Iris pigment epithelial cell (primary cell): Measurements from ENCODE around the gene RAP1GAP2.

Source experiments
- DNase-seq: peaks from one replicate; pipeline ENCODE4 v3.0.0-alpha.2; 2011; ENCODE audit warnings: low read depth

RAP1GAP2 gene

DNA sequence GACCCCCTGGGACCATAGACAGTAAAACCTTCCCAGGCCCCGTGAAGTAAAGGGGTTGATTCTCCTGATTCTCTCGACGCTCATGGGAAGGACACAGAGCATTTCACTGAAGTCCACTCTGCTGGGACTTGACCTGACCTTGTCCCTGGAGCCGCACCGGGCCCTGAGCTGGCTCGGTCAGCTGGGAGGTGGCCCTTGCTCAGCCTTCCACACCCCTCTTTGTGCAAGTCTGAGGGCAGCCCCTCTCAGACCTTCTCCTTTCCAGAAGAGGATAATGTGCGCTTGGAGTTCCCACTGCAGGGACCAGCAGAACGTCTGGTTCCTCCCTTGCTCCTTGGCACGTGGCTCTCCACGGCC lies 115.5 kb downstream of the RAP1GAP2 start:
- no peak for DNase-seq

DNA sequence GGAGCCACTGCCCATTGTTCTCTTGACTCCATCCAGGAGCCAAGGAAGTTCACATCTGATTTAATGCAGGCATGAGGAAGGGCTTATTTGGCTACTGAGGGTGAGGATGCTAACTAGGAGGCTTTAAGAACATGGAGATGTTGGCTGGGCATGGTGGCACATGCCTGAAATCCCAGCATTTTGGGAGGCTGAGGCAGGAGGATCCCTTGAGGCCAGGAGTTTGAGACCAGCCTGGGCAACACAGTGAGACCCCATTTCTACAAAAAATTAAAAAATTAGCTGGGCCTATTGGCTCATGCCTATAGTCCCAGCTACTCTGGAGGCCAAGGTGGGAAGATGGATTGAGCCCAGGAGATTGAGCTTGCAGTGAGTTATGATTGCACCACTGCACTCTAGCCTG lies 116.5 kb downstream of the RAP1GAP2 start:
- DNase-seq, result no peak

DNA sequence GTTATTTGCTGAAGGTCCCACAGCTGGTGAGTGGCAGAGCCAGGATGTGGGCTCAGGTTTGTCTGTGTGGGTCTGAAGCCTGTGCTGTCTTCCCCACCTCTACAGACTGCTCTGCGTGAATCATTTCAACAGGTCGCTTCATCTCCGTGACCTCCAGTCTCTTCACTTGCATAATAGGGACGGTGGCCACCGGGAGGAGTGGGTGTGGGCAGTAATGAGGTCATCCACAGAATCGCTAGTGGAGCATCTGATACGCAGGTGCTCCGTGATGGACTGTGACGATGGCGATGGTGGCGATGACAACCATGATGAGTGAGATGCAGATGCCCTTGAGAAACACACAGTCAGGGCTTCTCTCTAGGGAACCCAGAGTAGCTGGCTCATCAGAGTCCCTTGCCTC lies 120.2 kb downstream of the RAP1GAP2 start:
- DNase-seq, result no peak

DNA sequence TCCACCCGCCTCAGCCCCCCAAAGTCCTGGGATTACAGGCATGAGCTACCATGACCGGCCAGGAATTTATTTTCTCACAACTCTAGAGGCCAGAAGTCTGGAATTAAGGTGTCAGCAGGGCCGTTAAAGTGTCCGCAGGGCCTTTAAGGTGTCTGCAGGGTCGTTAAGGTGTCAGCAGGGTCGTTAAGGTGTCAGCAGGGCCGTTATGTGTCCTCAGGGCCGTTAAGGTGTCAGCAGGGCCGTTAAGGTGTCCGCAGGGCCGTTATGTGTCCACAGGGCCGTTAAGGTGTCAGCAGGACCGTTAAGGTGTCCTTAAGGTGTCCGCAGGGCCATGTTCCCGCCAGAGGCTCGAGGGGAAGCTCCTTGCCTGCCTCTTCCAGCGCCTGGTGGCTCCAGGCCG lies 125.2 kb downstream of the RAP1GAP2 start:
- DNase-seq, result no peak

DNA sequence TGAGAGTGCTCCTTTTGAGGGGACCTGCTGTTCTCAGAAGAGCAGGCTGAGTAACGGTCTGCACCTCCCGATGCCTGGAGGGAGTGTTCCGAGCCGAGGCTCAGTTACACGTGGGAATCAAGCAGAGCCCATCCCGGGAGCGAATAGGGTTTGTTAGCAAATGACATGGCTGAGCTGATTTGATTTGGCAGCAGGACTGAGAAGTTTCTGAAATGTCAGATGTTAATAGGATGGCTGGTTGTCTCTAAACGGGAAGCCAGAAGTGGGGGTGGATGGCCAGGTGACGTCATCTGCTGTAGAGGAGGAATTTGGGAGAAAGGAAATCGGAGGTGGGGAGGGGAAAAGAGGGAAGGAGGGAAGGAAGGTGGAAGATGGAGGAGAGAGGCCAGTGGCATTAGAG lies 128.0 kb downstream of the RAP1GAP2 start:
- peak; percentile 38 for DNase-seq

DNA sequence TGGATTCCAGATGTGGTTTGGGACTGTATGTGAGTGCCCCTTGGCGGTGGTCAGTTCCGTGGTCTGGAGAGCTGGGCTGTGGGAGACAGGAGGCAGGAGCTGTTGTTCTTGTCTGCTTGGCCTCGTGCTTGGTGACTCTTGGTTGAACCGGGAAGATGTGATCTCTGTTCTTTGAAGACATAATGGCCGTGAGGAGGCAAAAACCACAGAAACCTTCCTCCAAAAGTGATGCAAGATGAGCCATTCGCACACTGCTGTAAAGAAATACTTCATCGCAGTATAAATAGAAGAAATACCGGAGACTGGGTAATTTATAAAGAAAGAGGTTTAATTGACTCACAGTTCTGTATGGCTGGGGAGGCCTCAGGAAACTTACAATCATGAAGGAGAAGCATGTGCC lies 128.8 kb downstream of the RAP1GAP2 start:
- no peak for DNase-seq

DNA sequence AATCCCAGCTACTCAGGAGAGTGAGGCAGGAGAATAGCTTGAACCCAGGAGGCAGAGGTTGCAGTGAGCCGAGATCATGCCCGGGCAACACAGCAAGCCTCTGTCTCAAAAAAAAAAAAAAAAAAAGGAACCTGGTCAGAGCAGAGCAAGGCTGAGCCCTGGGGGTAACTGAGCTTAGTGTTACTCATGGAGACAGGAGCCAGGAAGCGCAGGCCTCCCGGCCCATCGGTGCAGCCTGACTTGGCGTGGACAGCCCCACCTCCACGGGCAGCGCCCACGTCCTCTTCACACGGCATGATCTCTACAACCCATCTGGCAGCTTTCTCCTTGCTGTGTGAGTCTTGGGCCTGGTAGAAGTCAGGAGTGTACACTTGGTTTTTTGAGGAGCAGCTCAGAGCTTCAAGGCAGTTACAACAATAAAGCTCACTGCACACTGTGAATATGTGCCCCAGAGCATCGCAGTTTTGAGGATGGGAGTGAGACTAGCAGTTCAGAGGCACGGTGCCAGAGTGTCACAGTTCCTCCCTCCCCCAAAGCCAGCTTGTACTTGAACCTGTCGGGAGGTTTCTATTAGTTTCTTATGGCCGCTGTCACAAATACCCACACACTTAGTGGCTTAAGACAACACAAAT lies 129.9 kb downstream of the RAP1GAP2 start:
- DNase-seq, result peak; percentile 16

DNA sequence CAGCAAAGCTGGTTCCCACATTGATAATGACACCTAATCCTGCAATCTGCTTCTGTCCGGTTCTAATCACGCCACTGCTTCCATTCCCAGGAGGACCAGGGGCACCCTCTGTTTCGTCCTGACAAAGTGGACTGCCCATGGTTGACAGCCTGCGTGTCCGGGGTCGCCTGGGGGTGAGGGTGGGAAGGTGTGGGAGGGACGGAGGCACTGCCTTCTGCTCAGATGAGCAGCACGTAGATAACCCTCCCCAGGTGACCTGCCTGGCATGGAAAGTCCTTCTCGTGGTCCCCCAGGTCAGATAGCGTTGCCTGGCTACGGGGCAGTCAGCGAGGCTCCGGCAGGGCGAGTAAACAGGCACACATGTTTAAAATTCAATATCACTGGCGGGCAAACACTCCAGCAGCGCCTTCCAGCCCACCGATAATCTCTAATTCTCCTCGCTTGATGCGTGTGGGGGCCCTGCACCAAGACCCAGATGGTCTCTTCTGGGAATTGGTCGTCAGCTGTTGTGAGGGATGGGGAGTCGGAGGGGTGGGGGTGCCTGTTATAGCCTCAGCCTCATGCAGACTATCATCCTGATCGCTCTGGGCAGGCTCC lies 132.2 kb downstream of the RAP1GAP2 start:
- DNase-seq, result no peak

DNA sequence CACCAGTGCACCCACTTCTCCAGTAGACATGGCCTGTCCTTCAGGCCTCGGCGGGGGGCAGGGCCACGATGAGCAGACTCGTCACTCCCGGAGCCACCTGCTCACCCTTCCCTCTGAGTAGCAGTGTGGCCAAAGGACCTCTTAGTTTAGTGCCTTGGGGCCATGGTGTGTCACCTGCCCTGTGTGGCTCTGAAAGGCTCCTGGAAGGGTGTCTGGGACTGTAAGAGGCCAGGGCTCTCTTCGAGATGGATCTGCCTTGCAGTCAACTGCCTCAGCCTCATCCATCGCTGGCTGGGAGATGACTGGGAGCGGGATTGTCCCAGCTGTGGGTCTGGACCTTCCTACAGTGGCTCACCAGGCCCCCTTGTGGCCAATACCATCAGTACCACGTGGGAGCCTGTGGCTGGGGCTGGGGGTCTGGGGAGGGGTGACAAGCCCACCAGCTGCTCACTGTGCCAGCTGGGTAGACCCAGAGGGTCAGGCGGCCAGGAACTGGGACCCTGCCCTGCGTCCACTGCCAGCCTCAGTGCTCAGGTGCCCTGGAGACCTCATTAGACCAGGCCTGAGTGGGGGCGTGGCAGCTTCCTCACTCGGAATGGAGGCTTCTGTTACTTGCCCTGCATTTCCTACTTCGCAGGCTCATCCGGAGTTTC lies 133.8 kb downstream of the RAP1GAP2 start:
- DNase-seq, result peak; percentile 21

DNA sequence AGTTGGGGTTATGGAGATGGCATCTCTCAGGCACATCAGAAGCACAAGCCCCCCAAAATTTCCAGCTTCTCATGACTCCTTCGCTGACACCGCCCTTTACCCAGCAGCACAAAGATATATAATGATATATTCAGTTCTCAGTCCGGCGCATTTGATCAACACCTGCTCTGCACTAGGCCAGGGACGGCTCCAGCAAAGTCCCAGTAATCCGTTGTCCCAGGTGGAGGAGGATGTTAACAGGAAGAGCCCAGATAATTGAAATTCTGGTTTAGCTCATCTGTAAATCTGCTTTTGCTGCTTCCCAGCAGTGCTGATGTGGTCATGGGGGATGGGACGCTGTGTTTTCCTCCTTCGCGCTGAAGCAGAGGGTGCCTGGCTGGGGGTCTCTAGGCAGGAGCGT lies 135.6 kb downstream of the RAP1GAP2 start:
- DNase-seq, result no peak

DNA sequence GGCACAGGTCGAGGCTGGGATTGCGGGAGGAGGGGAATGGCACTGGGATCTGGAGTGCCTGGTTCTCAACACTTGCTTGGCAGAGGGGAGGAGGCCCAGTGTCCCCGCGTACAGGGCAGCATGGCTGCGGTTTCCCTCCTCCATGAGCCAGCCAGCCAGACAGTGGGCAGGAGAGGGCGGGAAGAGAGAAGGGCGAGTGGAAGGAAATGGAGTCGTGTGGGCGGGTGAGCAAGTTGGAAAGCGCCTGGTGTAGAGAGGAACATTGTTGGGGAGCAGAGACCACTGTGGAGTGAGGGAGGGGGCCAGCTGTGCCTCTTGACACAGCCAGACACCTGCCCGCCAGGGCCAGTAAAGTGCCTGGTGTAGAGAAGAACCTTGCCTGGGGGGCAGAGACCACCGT lies 136.7 kb downstream of the RAP1GAP2 start:
- DNase-seq, result no peak

DNA sequence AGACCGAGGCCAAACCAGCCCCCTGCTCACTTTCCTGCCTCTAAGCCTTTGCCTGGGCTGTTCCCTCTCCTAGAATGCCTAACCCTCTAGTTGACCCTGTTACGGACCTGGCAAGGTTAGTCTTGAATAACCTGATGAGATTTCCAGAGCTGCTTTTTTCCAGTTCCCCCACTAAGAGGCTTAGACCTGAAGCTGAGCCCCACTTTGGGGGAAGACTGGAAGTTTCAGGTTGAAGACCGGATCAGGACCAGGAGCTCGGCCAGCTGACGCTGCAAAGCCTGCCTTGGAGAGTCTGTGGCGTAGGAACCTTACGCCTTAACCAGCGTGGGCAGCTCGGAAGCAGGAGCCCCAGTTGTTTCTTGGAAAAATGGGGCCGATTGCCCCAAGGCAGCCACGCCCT lies 137.4 kb downstream of the RAP1GAP2 start:
- no peak for DNase-seq

DNA sequence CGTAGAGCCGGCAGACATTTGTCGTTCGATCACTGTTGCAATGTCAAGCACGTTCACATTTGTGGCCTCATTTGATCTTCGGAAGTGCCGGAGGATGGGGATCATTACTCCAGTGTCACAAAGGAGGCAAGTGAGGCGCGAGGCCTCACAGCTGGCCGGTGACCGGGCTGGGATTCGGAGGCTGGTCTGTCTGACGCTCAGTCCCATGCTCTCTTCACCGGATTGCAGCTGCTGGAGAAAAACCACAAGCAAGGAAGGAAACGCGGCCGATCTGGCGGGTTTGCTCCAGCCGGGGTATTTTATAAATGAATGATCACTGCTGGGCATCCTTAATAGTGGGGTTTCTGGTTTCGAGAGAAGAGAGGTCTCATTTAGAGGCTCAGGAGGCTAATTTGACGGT lies 139.4 kb downstream of the RAP1GAP2 start:
- no peak for DNase-seq

DNA sequence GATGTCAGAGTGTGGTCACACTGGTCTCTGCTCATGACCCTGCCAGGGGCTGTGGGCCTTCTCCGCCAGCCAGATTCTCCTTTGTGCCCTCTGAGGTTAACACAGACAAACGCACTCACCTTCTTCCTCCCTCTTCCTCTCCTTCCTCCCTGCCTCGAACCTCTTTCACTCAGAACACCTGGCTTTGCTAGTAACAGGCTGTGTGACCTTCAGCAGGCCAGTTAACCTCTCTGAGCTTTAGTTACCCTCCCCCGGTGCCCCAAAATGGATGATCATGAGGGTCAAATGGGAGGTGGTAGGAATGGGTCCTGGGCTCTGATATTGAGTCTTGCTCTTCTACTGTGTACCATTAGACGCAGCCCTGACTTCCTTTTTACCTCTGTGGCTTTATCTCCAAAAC lies 140.1 kb downstream of the RAP1GAP2 start:
- DNase-seq, result no peak

DNA sequence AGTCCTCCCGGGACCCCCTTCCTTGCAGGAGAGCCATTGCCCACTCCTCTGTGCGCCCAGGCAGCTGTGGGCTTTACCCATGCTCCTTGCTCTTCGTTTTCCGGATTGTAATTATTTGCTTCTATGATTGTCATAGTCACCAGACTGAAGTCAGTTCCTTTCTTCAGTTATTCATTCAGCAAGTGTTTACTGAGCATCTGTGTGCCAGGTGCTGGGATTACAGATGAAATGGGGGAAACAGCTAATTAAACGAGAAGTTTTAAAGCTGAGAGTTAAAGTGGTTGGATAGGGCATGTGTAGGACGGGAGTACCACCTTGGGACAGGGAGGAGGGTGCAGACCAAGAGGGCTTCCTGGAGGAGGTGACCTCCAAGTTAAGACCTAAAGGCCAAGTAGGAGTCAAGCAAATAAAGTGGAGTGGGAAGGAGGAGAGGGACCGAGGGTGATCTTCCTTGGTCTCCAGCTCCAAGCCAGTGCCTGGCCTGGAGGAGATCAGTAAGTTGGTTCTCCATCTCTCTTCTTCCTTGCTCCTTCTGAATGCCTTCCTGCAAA lies 140.6 kb downstream of the RAP1GAP2 start:
- DNase-seq, result no peak

DNA sequence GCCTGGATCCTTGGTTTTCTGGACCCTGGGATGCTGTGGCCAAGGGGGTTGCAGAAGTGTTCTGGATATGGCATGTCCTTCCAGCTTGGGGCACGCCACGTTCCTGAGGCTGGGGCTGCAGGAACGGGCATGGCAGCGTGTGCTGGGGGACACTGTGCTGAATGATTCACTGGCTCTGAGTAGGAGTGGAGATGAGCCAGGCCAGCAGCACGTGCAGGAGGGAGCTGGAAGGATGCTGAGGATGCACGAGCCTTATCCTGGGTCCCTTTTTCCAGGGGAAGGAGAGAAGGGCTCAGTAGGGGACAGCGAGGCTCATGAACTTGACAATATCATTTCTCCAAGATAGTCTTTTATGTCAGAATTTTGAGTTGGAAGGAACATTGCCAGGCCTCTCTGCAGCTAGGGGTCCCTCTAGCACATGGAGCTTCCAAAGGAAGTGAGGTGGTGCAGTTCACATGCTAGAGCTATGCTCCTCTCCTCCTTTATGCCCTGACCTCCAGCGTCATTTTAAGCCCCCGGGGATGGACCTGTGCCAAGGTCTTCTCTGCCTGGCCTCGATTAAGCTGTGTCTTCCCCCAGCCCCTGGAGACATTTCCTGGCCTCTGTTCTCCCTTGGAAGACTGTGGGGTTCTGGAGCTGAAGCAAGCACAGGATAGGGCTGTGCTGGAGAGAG lies 141.2 kb downstream of the RAP1GAP2 start:
- no peak for DNase-seq

DNA sequence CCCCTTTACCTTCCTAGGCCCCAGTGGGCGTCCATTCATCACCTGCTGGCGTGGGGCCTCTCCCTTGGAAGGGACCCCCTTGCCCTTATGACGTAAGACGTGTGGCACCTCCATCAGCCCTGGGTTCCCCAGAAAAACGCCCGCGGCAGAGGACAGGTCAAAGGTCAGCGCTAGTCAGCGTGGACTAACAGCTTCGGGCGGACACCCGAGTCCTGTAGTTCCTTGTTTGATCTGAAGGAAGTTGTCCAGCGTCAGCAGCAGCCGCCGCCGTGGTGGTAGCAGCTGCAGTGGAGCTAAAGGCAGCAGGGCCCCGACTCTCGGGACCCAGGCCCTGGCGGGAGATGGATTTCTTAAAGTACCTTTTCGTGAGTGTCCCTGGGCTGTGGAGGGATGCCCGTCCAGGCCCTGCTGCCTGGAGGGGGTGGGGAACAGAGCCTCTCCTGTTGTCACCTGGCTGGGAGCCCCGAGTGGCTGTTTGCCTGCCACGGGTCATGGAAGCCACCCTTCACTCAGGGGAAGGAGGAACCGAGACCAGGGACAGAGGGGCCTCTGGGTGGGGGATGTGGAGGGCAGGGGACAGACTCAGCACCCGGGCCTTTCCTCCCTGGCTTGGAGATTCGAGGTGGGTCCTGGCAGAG lies 143.6 kb downstream of the RAP1GAP2 start:
- DNase-seq, result no peak

DNA sequence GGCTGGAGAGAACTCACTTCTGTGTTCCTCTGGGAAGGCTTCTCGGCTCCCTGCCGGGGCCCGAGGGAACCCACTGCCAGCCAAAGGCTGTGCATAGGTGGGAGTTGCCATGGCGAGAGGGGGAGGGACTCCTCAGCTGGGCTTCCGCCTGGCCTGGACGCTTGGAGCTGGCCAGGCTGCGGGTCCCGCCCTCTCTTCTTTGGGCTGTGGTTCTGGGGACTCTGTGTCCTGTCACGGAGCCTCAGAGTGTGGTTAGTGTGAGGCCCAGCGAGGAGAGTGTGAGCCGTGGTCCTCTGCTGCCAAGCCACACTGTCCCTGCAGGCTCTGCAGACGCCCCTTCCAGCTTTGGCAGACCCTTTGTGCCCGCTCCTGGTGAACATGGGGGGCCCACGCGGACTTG lies 144.1 kb downstream of the RAP1GAP2 start:
- DNase-seq, result no peak

DNA sequence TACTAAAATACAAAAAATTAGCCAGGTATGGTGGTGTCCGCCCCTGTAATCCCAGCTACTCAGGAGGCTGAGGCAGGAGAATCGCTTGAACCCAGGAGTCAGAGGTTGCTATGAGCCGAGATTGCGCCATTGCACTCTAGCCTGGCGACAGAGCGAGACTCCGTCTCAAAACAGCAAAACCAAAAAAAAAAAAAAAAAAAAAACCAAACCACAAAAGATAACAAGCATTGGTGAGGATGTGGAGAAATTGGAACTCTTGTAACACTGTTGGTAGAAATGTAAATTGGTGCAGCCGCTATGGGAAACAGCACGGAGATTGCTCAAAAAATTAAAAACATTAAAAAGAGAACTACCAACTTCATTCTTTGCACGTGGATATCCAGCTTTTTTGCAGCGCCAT lies 147.7 kb downstream of the RAP1GAP2 start:
- DNase-seq, result no peak

DNA sequence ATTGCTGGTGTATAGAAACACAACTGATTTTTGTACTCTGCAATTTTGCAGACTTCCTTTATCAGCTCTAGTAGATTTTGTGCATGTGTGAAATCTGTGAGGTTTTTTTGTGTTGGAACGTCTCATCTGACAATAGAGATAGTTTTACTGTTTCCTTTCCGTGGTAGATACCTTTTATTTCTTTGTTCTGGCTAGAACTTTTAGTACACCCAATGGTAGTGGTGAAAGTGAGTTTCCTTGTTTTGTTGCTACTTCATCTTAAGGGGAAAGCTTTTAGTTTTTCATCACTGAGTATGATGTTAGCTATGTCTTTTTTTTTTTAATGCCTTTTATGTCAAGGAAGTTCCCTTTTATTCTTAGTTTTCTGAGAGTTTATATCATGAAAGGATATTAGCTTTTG lies 149.1 kb downstream of the RAP1GAP2 start:
- no peak for DNase-seq

DNA sequence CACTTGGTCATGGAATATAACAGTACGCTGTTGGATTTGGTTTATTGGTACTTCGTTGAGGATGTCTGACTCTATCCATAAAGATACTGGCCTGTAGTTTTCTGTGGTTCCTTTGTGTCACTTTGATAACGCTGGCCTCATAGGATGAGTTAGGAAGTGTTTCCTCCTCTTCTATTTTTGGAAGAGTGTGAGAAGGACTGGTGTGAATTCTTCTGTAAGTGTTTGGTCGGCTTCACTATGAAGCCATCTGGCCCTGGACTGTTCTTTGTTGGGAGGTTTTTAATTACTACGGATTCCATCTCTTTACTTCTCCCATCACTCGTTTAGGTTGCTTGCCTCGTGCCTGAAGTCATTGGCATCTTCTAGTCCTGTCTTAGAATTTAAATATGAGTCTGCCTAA lies 149.9 kb downstream of the RAP1GAP2 start:
- no peak for DNase-seq

DNA sequence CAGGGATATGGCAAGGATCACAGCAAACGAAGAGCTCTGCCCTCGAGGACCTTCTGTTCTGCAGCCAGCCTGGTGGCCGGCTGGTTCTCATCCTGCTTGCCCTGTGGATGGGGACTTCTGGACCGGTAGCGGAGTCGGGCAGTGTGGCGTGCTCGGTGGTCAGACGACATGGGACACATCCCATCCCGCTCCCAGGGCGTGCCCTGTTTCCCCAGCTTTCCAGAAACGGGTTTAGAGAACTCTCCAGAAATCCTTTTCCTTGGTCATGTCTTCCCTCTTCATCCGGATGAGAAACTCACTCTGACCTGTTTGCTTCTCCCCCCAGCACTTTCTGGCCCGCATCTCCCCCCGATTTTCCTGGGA lies 151.3 kb downstream of the RAP1GAP2 start:
- DNase-seq, result no peak
